Measurements from ENCODE around the gene PAXX. TPM values are rescaled to one million over a fixed set of nuclear protein-coding genes. Genes with fewer than 3 reads are reported as not detected.

The PAXX gene
- total RNA-seq, 1 experiment from 2014 or later = 89.0 TPM

DNA sequence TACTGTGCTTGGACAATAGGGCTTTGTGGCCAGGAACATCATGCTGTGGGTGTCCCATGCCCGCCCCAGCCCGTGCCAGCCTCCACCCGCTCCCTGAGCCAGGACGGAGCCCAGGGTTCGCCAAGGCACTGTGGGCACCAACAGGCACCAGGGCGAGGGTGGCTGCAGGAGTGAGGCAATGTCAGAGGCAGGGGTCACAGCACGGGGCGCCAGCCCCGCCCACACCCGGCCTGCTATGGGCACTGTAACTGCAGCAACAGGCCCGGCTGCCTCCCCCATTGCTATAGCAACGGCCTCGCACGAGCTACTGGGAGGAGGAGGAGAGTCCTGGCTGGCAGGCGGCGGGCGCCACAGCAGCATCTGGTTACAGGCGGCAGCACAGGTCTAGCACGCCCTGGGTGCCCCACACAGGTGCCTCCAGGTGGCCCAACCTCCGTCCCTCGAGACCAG is 33.3 kb downstream of the PAXX start (continued):
- TF ChIP-seq, protein P1, sequence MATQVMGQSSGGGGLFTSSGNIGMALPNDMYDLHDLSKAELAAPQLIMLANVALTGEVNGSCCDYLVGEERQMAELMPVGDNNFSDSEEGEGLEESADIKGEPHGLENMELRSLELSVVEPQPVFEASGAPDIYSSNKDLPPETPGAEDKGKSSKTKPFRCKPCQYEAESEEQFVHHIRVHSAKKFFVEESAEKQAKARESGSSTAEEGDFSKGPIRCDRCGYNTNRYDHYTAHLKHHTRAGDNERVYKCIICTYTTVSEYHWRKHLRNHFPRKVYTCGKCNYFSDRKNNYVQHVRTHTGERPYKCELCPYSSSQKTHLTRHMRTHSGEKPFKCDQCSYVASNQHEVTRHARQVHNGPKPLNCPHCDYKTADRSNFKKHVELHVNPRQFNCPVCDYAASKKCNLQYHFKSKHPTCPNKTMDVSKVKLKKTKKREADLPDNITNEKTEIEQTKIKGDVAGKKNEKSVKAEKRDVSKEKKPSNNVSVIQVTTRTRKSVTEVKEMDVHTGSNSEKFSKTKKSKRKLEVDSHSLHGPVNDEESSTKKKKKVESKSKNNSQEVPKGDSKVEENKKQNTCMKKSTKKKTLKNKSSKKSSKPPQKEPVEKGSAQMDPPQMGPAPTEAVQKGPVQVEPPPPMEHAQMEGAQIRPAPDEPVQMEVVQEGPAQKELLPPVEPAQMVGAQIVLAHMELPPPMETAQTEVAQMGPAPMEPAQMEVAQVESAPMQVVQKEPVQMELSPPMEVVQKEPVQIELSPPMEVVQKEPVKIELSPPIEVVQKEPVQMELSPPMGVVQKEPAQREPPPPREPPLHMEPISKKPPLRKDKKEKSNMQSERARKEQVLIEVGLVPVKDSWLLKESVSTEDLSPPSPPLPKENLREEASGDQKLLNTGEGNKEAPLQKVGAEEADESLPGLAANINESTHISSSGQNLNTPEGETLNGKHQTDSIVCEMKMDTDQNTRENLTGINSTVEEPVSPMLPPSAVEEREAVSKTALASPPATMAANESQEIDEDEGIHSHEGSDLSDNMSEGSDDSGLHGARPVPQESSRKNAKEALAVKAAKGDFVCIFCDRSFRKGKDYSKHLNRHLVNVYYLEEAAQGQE (IDR thresholded peaks at IDR 0.05; ENCODE audit: low read depth) = no peak
- no peak for TF ChIP-seq EGR1 (IDR thresholded peaks at IDR 0.05; ENCODE audit: low read depth)

DNA sequence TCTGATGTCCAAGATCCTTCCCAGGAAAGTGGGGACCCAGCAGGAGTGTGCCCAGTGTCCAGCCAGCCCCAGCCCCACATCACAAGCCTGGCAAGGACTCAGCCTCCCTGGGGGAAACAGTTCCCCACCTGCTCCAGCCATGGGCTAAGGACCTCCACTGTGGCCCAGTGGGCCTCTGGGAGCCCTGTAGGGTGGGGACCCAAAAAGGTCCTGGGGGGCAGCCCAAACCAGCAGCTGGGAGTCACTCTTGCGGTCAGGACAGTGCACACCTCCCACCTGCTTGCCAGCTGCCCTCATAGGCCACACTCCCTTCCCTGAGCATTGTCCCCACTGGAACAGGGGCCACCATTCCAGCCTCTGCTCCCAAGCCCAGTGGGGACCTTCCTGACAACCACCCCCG is 34.2 kb downstream of the PAXX start:
- no peaks in the 10 kb centered on the region for H4K20me1 ChIP-seq (ENCODE audit: insufficient read depth)
- no peaks in the 10 kb centered on the region for H3K9me2 ChIP-seq (ENCODE audit: insufficient read depth)
- CTCF ChIA-PET = interaction anchor here (0.7 to 1.7 kb wide), 2 partner anchors 20 to 268 kb away, joined by 3 to 5 read pairs; partner anchors contain the start of genes LCN8 and NPDC1
- no TSS peak for BruUV-seq (replicated peaks)
- TF ChIP-seq FOSL1 (IDR thresholded peaks at IDR 0.05; ENCODE audit: low read depth) (no peak), SIN3A (IDR thresholded peaks at IDR 0.05; ENCODE audit: low read depth) (no peak), SRF (IDR thresholded peaks at IDR 0.05; ENCODE audit: low read depth) (no peak), CBX3 (IDR thresholded peaks at IDR 0.05; ENCODE audit: low read depth) (no peak), POLR2AphosphoS5 (IDR thresholded peaks at IDR 0.05; ENCODE audit: low read depth, low read length) (no peak), EZH2 (IDR thresholded peaks at IDR 0.05) (no peak), CEBPB (IDR thresholded peaks at IDR 0.05; ENCODE audit: low read depth) (no peak), ELF1 (IDR thresholded peaks at IDR 0.05; ENCODE audit: borderline replicate concordance, low read depth) (no peak), EZH2phosphoT487 (IDR thresholded peaks at IDR 0.05; ENCODE audit: borderline replicate concordance) (no peak), POLR2A (IDR thresholded peaks at IDR 0.05; ENCODE audit: borderline replicate concordance, extremely low read depth, insufficient read depth, insufficient read length) (no peak), ZFX (IDR thresholded peaks at IDR 0.05) (no peak), ZNF274 (IDR thresholded peaks at IDR 0.05; ENCODE audit: low read depth, low read length) (no peak), EGR1 (IDR thresholded peaks at IDR 0.05; ENCODE audit: low read depth) (no peak)
- TF ChIP-seq, protein P2, sequence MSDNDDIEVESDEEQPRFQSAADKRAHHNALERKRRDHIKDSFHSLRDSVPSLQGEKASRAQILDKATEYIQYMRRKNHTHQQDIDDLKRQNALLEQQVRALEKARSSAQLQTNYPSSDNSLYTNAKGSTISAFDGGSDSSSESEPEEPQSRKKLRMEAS (IDR thresholded peaks at IDR 0.05) = no peak
- TF ChIP-seq, protein P1 (IDR thresholded peaks at IDR 0.05; ENCODE audit: low read depth) = no peak
- TF ChIP-seq, protein P3, sequence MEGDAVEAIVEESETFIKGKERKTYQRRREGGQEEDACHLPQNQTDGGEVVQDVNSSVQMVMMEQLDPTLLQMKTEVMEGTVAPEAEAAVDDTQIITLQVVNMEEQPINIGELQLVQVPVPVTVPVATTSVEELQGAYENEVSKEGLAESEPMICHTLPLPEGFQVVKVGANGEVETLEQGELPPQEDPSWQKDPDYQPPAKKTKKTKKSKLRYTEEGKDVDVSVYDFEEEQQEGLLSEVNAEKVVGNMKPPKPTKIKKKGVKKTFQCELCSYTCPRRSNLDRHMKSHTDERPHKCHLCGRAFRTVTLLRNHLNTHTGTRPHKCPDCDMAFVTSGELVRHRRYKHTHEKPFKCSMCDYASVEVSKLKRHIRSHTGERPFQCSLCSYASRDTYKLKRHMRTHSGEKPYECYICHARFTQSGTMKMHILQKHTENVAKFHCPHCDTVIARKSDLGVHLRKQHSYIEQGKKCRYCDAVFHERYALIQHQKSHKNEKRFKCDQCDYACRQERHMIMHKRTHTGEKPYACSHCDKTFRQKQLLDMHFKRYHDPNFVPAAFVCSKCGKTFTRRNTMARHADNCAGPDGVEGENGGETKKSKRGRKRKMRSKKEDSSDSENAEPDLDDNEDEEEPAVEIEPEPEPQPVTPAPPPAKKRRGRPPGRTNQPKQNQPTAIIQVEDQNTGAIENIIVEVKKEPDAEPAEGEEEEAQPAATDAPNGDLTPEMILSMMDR (IDR thresholded peaks at IDR 0.05 in 2 of 3, conservative IDR thresholded peaks at IDR 0.05 in 1 of 3; ENCODE audit: borderline replicate concordance in 1 of 3, insufficient read depth in 1 of 3, low read depth in 2 of 3, low read length in 2 of 3) = no peak
- no peak overlapping the region for H2AFZ ChIP-seq (ENCODE audit: low read depth, low read length, poor library complexity, severe bottlenecking)
- H3K4me3 ChIP-seq (replicated peaks in 1 of 2; ENCODE audit: low read depth in 1 of 2, low read length in 2 of 2) = peak overlapping the region; percentile 63 to 87
- H3K79me2 ChIP-seq (ENCODE audit: insufficient read depth, low read length) = peaks cover 31% of the 10 kb centered on the region
- H3K4me1 ChIP-seq (ENCODE audit: control insufficient read depth in 1 of 2, insufficient read depth in 2 of 2, low read length in 2 of 2) = peaks cover 37 to 57% of the 10 kb centered on the region in 2 experiments
- H3K9ac ChIP-seq (ENCODE audit: low read length) = peak overlapping the region; percentile 93; the same call in 1 of the 2 replicates
- RAD21 ChIA-PET (ENCODE audit: low non-redundant PET in 1 of 2, low total read pairs in 2 of 2, uncharacterized antibody in 2 of 2, unreplicated experiment in 2 of 2) = no interaction called here
- H3K9me3 ChIP-seq (ENCODE audit: control insufficient read depth in 1 of 2, insufficient read depth in 1 of 2, low read depth in 1 of 2, low read length in 2 of 2) = no peaks in the 10 kb centered on the region
- no peaks in the 10 kb centered on the region for H3K36me3 ChIP-seq (ENCODE audit: control insufficient read depth in 1 of 2, insufficient read depth in 2 of 2, low read length in 2 of 2)
- POLR2A ChIA-PET = no interaction called here
- DNase-seq (ENCODE audit: low read depth, low spot score) = no peak
- H3K4me2 ChIP-seq (ENCODE audit: low read length) = peak overlapping the region; percentile 100
- no peaks in the 10 kb centered on the region for H3K27me3 ChIP-seq (ENCODE audit: insufficient read depth, low read length)
- no peak for ATAC-seq
- intact Hi-C loops (cut with micrococcal nuclease) = loop anchor here (5.0 kb wide), 1 partner anchor 179 kb away; the partner anchor contains the start of gene PHPT1
- H3K27ac ChIP-seq (ENCODE audit: low read depth, low read length) = peak overlapping the region; percentile 85

Data from HCT116 (cell line).